GM23248 (cell line): ENCODE results near the gene NLRC4. TPM values are rescaled to one million over a fixed set of nuclear protein-coding genes. Genes with fewer than 3 reads are reported as not detected.
A peak's percentile ranks its signal among the peaks of the same experiment; 100 is the strongest.

ENCODE experiments used
- DNase-seq: peaks from one replicate; pipeline ENCODE4 v3.0.0-alpha.2; 2015
- H2AFZ ChIP-seq: fragments of 200-600 bp; sonication (generic); 2 replicates; pipeline ENCODE4 v1.6.1; 2016; ENCODE audit warnings: antibody characterized with exemption
- H3F3A ChIP-seq: fragments of 200-600 bp; sonication (generic); 2 replicates; pipeline ENCODE4 v1.6.1; 2016; ENCODE audit warnings: mild to moderate bottlenecking, antibody characterized with exemption, mixed run types; ENCODE audit not compliant: insufficient read depth
- H3K27ac ChIP-seq: fragments of 200-600 bp; sonication (generic); 2 replicates; pipeline ENCODE4 v1.5.1; 2016; ENCODE audit warnings: mild to moderate bottlenecking
- H3K27me3 ChIP-seq: fragments of 200-600 bp; sonication (generic); replicated peaks from 2 replicates; pipeline ENCODE4 v1.6.1; 2016; ENCODE audit warnings: mild to moderate bottlenecking; ENCODE audit not compliant: insufficient read depth
- H3K36me3 ChIP-seq: fragments of 200-600 bp; sonication (generic); 2 replicates; pipeline ENCODE4 v1.6.1; 2016; ENCODE audit warnings: low read depth, mild to moderate bottlenecking
- H3K4me1 ChIP-seq: fragments of 200-600 bp; sonication (generic); 2 replicates; pipeline ENCODE4 v1.6.1; 2016; ENCODE audit warnings: mild to moderate bottlenecking; ENCODE audit not compliant: insufficient read depth
- H3K4me2 ChIP-seq: fragments of 200-600 bp; sonication (generic); one replicate; pipeline ENCODE4 v1.6.1; 2016; ENCODE audit warnings: mild to moderate bottlenecking; ENCODE audit not compliant: unreplicated experiment
- H3K4me3 ChIP-seq: fragments of 200-600 bp; sonication (generic); 2 replicates; pipeline ENCODE4 v1.5.1; 2016; ENCODE audit warnings: mild to moderate bottlenecking
- H3K79me2 ChIP-seq: fragments of 200-600 bp; sonication (generic); 2 replicates; pipeline ENCODE4 v1.6.1; 2016; ENCODE audit warnings: mild to moderate bottlenecking; ENCODE audit not compliant: insufficient read depth
- H3K9ac ChIP-seq: fragments of 200-600 bp; sonication (generic); 2 replicates; pipeline ENCODE4 v1.6.1; 2016; ENCODE audit warnings: mild to moderate bottlenecking
- H3K9me2 ChIP-seq: fragments of 200-600 bp; sonication (generic); 2 replicates; pipeline ENCODE4 v1.6.1; 2016; ENCODE audit warnings: mixed run types, mild to moderate bottlenecking, moderate library complexity; ENCODE audit not compliant: insufficient read depth
- H3K9me3 ChIP-seq: fragments of 200-600 bp; sonication (generic); one replicate; pipeline ENCODE4 v1.6.1; 2017; ENCODE audit warnings: low read depth
- H4K20me1 ChIP-seq: fragments of 200-600 bp; sonication (generic); 2 replicates; pipeline ENCODE4 v1.6.0; 2016; ENCODE audit not compliant: insufficient read depth
- EZH2 ChIP-seq: fragments of 200-600 bp; sonication (generic); IDR thresholded peaks from 2 replicates; pipeline ENCODE4 v1.6.1; 2018; ENCODE audit warnings: antibody characterized with exemption, mild to moderate bottlenecking; ENCODE audit not compliant: insufficient read depth, poor library complexity, severe bottlenecking
- EZH2phosphoT487 ChIP-seq: fragments of 200-600 bp; sonication (generic); IDR thresholded peaks from 2 replicates; pipeline ENCODE4 v1.6.1; 2018; ENCODE audit warnings: antibody characterized with exemption, moderate library complexity, mild to moderate bottlenecking, low read depth; ENCODE audit not compliant: insufficient read depth
- WGBS, 2 experiments: methylation state at CpG; one replicate each; pipeline ENCODE4 v1.1.6; 2015 to 2017; ENCODE audit warnings: low lambda C conversion rate in 2 of 2, low coverage in 1 of 2; ENCODE audit errors: missing lambda C conversion rate in 2 of 2; 5-methylcytosine and 5-hydroxymethylcytosine counted together
- in situ Hi-C: fragments of 300-500 bp; cut with MboI; formaldehyde crosslinking; loops from 2 replicates; pipeline ENCODE4 v1.15.0; 2020
- polyA plus RNA-seq: library from polyadenylated mRNA; unstranded; fragments of >200 nt; fragmentation: Nextera tagmentation; extraction: Ambion mirVana; gene quantifications from 2 replicates; pipeline ENCODE4 v1.2.1, GENCODE V29; 2016
- total RNA-seq: library from RNA; depleted of rRNA; stranded (reverse); fragments of >200 nt; shearing (Covaris generic); gene quantifications from 2 replicates; pipeline ENCODE4 v1.2.3, GENCODE V29; 2014

NLRC4 gene
- total and polyA plus RNA-seq, 2 experiments from 2014 or later = 0.18 TPM; not detected in 1

GRCh38 chr2:32274289-32274688 is 9.6 kb upstream of the NLRC4 start:
- WGBS, 2 experiments = 12 to 16% methylated on average over 2 of the region's 2 CpGs
- H3K9me3 ChIP-seq = no peaks in the 10 kb centered on the region
- 0 out of 2 replicates have a peak, but pooled peaks cover 7% of the 10 kb centered on the region for H3K4me1 ChIP-seq
- peaks cover 19% of the 10 kb centered on the region for H3K79me2 ChIP-seq
- 0 out of 2 replicates have a peak overlapping the region, but pooled peaks have one; percentile 58 for H2AFZ ChIP-seq
- H3K27me3 ChIP-seq = no peaks in the 10 kb centered on the region
- DNase-seq = no peak
- no peaks in the 10 kb centered on the region for H3F3A ChIP-seq
- H3K4me3 ChIP-seq = no peak overlapping the region
- H3K9me2 ChIP-seq = no peaks in the 10 kb centered on the region
- no peaks in the 10 kb centered on the region for H3K36me3 ChIP-seq
- no peaks in the 10 kb centered on the region for H4K20me1 ChIP-seq
- H3K4me2 ChIP-seq = no peak overlapping the region
- TF ChIP-seq EZH2phosphoT487 = no peak
- no peak for TF ChIP-seq EZH2
- H3K9ac ChIP-seq = no peak overlapping the region
- in situ Hi-C loops = no loop called here
- H3K27ac ChIP-seq = no peak overlapping the region

- Histone ChIP-seq H3K9ac (no peak overlapping the region), H3F3A (no peaks in the 10 kb centered on the region), H2AFZ (no peak overlapping the region), H3K4me2 (no peak overlapping the region), H3K79me2 (no peaks in the 10 kb centered on the region), H3K36me3 (no peaks in the 10 kb centered on the region), H3K27ac (no peak overlapping the region), H3K27me3 (no peaks in the 10 kb centered on the region), H3K4me1 (0 out of 2 replicates have a peak, but pooled peaks cover 1% of the 10 kb centered on the region), H3K9me3 (no peaks in the 10 kb centered on the region), H4K20me1 (no peaks in the 10 kb centered on the region), H3K9me2 (no peaks in the 10 kb centered on the region), H3K4me3 (no peak overlapping the region)
- in situ Hi-C loops = no loop called here
- WGBS, 2 experiments = 31 to 34% methylated on average over 3 of the region's 3 CpGs
- TF ChIP-seq EZH2phosphoT487 (no peak), EZH2 (no peak)
- no peak for DNase-seq
Measured at GRCh38 chr2:32272279-32272678, 7.6 kb upstream of the NLRC4 start.

GRCh38 chr2:32271063-32271462 is 6.4 kb upstream of the NLRC4 start:
- no peak for DNase-seq
- H4K20me1 ChIP-seq = no peaks in the 10 kb centered on the region
- TF ChIP-seq EZH2phosphoT487 (no peak), EZH2 (no peak)
- no peak overlapping the region for H3K4me3 ChIP-seq
- H3K79me2 ChIP-seq = no peaks in the 10 kb centered on the region
- no peaks in the 10 kb centered on the region for H3K27me3 ChIP-seq
- no peak overlapping the region for H3K4me2 ChIP-seq
- H2AFZ ChIP-seq = no peak overlapping the region
- WGBS, 2 experiments = 20 to 31% methylated on average over 2 of the region's 2 CpGs
- no peaks in the 10 kb centered on the region for H3K9me3 ChIP-seq
- no peaks in the 10 kb centered on the region for H3K36me3 ChIP-seq
- no peaks in the 10 kb centered on the region for H3F3A ChIP-seq
- no peaks in the 10 kb centered on the region for H3K9me2 ChIP-seq
- no peaks in the 10 kb centered on the region for H3K4me1 ChIP-seq
- no peak overlapping the region for H3K27ac ChIP-seq
- in situ Hi-C loops = no loop called here
- no peak overlapping the region for H3K9ac ChIP-seq

GRCh38 chr2:32262105-32262504 is 2.6 kb downstream of the NLRC4 start:
- in situ Hi-C loops = no loop called here
- no peak for TF ChIP-seq EZH2
- no peak for TF ChIP-seq EZH2phosphoT487
- H3K9me3 ChIP-seq = no peaks in the 10 kb centered on the region
- DNase-seq = no peak
- no peaks in the 10 kb centered on the region for H3K27me3 ChIP-seq
- H3K36me3 ChIP-seq = no peaks in the 10 kb centered on the region
- H3K79me2 ChIP-seq = no peaks in the 10 kb centered on the region
- no peak overlapping the region for H2AFZ ChIP-seq
- no peak overlapping the region for H3K4me3 ChIP-seq
- WGBS, 2 experiments = 68% methylated on average over 3 of the region's 3 CpGs
- H3K4me2 ChIP-seq = no peak overlapping the region
- no peaks in the 10 kb centered on the region for H3K4me1 ChIP-seq
- H4K20me1 ChIP-seq = no peaks in the 10 kb centered on the region
- H3K9me2 ChIP-seq = no peaks in the 10 kb centered on the region
- H3K27ac ChIP-seq = no peak overlapping the region
- H3K9ac ChIP-seq = no peak overlapping the region
- no peaks in the 10 kb centered on the region for H3F3A ChIP-seq

GRCh38 chr2:32260376-32260775 is 4.3 kb downstream of the NLRC4 start:
- 27 to 37% methylated on average over 2 of the region's 2 CpGs for WGBS, 2 experiments
- in situ Hi-C loops = no loop called here

More at GRCh38 chr2:32260376-32260775, 4.3 kb downstream of the NLRC4 start:
- Histone ChIP-seq H3K27me3 (no peaks in the 10 kb centered on the region), H3K4me3 (no peak overlapping the region), H3K9me3 (no peaks in the 10 kb centered on the region), H3K9me2 (no peaks in the 10 kb centered on the region), H3K4me1 (no peaks in the 10 kb centered on the region), H3K27ac (no peak overlapping the region), H3F3A (no peaks in the 10 kb centered on the region), H3K4me2 (no peak overlapping the region), H3K9ac (no peak overlapping the region), H3K36me3 (no peaks in the 10 kb centered on the region), H3K79me2 (no peaks in the 10 kb centered on the region), H2AFZ (no peak overlapping the region), H4K20me1 (no peaks in the 10 kb centered on the region)
- TF ChIP-seq EZH2phosphoT487 (no peak), EZH2 (no peak)
- no peak for DNase-seq
